Uterus (tissue), 2 donors: ENCODE data around the gene MTO1.

Experiments used
- POLR2A ChIP-seq, 2 donors: fragments of 450-650 bp; IDR thresholded peaks; one replicate each; pipeline ENCODE4 v1.6.1; 2016; ENCODE audit warnings: antibody characterized with exemption in 2 of 2, mild to moderate bottlenecking in 1 of 2, moderate library complexity in 1 of 2
- TF ChIP-seq, protein P1 (sequence below), 4 experiments: fragments of 200-600 bp in 2 of 4; fragments of 450-650 bp in 2 of 4; sonication (generic) in 2 of 4; IDR thresholded peaks; one replicate each; pipeline ENCODE4 v1.5.1; 2016 to 2019; ENCODE audit warnings: antibody characterized with exemption in 4 of 4, mild to moderate bottlenecking in 2 of 4, moderate library complexity in 1 of 4

DNA sequence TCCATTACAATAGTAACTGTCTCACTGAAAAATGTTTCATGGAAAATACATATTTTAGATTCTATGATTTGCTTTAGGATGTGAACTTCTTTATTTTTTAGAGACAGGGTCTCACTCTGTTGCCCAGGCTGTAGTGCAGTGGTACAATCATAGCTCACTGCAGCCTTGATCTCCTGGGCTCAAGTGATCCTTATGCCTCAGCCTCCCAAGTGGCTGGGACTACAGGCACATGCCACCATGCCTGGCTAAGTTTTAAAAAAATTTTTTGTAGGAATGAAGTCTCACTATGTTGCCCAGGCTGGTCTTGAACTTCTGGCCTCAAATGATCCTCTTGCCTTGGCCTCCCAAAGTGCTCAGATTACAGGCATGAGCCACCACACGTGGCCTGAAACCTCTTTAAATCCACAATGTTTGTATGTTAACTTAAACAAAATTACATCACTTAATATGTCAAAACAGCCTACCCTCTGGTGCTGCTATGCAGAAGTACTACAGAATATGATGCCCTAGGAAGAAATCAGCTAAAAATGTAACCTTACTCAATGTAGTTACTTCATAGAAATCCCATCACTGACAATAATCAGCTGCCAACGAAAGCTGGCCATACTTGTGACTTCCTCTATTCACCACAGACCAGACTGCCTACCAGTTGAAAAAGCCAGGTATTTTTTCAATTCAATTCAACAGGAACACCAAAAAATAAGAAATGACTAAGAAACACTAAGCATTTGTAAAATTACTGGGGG, 41.7 kb downstream of the MTO1 start:
- TF ChIP-seq, protein P1, sequence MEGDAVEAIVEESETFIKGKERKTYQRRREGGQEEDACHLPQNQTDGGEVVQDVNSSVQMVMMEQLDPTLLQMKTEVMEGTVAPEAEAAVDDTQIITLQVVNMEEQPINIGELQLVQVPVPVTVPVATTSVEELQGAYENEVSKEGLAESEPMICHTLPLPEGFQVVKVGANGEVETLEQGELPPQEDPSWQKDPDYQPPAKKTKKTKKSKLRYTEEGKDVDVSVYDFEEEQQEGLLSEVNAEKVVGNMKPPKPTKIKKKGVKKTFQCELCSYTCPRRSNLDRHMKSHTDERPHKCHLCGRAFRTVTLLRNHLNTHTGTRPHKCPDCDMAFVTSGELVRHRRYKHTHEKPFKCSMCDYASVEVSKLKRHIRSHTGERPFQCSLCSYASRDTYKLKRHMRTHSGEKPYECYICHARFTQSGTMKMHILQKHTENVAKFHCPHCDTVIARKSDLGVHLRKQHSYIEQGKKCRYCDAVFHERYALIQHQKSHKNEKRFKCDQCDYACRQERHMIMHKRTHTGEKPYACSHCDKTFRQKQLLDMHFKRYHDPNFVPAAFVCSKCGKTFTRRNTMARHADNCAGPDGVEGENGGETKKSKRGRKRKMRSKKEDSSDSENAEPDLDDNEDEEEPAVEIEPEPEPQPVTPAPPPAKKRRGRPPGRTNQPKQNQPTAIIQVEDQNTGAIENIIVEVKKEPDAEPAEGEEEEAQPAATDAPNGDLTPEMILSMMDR (IDR thresholded peaks at IDR 0.05) = no peak
- no peak for TF ChIP-seq POLR2A (IDR thresholded peaks at IDR 0.05)
